NOMO-1 treated with DMSO at 0.1 percent for 48 hours (cell line): ENCODE data around the gene GUK1.

Experiments
- DNase-seq: peaks from one replicate; lab custom pipeline; 2025; ENCODE audit not compliant: unreplicated experiment; lab: John Stamatoyannopoulos, UW

GUK1 gene

DNA sequence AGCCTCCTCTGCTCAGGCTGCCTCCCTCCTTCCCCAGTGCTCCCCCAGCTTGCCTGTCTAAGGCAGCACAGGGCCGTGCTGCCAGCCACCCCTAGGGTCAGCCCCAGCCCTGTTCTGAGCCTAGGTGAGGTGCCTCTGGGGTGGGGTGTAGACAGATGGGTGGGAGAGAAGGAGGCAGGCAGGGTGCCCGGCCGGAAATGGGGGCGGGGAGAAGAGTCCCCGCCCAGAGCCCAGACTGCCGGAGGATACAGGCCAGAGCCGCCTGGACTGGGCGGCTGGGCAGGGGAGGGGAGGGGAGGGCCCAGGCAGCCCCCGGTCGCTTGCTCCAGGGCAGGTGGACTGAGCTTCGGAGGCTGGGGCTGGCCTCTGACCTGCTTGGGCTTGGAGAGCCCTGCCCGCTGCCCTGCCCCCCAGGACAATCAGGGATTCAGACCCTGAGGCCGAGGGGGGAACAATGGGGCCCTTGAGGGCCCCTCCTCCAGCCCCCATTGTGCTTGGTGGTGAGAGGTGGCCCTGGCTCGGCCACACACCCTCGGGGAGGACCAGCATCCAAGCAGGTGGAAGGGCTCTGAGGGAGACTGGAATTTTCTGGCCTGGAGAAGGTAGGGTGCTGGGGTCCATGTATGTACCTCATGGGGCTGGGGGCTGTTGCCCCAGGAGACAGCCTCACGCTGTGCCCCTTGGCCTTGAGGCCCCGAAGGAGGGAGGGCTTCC, 9.5 kb downstream of the GUK1 start, which contains the start of gene GJC2:
GJC2 (plus strand) TSS at position 525 of the 714 bp plus-strand sequence. CDS start 7,829 bp downstream, outside the sequence.
- DNase-seq = no peak

DNA sequence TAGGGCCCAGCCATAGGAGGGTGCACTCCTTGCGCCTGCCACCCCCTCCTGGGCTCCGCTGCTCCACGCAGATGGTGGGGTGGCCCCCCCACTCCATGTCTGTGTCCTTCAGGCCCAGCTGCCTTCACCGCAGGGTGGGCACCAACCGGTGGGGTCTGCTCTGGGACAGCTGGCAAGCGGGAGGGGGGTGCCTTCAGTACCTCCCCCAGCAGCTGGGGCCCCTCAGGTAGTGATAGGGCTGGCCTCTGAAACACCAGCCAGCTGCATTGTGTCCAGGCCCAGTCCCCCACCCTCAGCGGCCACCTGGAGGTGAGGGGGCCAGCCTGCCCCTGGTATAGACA, 10.0 kb downstream of the GUK1 start:
- no peak for DNase-seq

DNA sequence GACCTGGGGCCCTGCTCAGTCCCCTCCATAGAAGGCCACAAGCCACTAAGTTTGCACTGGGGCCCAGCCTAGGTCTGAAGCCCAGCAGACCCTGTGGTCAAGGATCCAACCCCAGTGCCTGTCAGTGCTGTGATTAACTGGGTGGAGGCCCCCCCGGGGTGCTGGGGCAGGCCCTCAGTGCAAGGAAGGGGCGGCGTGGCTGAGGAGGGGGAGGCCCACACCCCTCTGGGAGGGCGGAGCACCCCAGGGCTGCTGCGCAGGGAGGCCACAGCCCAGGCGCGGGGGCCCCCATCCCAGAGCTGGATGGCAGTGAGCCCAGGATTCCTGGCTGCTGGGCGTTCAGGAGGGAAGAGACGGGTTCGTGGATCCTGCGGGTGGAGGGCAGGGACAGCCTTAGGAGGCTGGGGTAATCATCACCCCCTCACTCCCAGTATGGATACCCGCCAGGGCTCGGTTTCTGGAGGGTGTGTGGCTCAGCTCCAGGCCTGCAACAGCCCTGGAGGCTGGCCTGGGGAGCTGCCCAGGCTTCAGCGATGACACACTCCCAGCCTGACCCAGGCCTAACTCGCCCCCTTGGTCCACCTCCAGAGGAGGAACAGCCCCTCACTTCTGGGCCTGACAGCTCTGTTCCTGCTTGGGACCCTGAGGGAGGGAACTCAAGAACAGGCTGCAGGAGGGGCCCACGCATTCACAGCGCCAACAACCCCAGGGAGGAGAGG, 10.5 kb downstream of the GUK1 start:
- no peak for DNase-seq

DNA sequence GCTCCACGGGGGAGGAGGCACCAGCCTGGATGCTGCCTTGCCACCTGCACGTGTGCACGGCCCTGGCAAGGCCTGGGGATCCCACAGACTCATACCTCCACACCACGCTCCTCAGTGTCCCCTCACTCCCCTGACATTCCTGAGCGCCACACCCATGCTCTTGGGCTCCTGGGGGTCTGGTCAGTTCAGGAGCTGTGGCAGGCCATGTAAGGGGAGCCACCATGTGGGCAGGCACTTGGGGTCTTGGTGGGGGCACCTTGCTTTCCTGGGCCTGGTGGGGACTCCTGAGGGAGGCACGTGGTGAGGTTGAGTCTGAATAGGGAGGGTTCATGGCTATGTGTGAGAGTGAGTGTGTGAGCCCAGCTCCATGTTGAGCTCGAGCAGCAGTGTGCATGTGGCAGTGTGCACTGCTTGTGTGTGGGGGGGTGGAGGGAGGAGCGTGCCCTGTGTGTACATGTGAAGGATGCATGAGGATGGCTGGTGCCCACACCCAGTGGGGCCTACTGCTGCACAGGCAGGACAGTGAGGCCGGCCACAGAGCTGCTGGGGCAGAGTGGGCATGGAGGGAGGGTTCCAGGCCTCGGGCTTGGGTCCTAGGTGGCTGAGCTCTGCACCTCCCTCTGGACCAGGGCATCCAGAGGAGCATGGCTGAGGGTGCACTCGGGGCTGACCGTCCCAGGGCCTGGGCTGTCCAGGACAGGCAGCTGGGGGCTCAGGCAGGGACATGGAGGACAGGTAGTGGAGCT, 11.3 kb downstream of the GUK1 start:
- no peak for DNase-seq

DNA sequence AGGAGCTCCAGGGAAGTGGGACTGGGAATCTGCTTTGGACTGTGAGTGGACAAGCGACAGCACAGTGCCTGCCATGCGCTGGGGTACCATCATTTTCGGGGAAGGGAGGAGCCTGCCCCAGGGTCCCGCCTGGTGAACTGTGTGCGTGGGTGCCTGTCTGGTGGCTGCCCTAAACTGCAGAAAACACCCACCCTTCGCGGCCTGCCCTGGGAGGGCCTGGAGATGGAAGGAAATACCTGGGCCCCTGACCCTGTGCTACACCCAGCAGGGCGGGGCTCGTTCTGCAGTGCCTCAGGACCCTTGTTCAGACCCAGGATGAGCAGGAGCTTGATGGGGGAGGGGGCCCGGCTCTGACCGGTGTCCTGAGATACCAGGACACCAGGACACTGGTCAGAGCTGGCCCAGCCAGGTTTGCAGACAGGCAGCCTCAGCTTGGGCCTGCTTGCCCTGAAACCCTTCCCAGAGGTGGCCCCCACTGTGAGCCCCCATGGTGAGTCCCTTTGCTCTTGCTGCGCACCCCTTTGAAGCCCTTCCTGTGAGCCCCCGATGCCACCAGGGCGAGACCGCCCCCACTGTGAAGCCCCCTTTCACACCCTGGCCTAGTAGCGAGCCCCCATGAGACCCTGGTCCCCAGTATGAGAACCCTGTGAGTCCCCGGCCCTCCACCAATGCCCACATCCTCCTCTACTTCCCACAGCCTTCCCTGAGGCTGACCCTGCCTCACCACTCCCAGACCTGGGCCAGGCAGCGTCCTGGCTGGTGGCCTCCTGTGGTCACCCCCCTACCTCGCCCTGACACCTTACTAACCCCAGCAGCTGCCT, 12.2 kb downstream of the GUK1 start:
- DNase-seq = no peak

DNA sequence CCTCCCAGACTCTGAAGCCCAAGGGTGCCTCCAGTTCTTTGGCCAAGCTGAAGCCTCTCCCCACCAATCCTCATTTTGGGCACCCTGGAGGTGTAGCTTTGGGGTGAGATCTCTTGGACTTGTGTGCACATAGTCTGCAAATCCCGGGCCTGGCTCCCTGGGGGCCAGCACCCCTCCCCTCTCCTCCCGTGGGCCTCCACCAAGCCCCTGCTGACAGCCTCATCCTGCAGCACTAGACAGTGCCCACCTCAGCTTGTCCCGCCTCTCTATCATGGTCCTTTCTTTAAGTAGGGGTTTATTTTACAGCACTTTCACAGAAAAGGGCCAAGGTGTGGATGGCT, 12.8 kb downstream of the GUK1 start:
- DNase-seq = no peak

DNA sequence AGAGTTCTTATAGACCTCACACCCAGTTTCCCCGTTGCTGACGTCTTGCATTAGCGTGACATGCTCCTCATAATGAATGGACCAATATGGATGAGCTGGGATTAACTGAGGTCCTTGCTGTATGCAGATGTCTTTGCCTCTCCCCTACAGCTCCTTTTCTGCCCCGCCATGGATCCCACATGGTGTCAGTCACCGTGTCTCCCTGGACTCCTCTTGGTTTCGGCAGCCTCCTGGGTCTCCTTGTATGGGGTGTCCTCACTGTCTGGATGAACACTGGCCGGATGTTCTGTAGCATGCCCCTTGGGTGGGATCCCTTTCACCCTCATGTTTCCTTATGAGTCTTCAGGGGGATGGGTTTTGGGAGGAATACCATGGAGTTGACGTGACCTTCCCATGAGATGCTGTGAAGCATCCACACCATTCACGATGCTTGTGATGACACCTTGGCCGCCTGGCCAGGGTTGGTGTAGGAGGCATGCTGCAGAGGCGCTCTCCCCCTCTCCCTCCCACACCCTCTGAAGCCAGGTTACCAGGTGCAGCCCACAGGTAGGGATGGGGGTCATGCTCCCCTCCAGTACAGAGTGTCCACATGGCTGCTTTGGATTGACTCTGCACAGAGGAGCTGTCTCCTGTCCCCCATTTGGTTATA, 14.1 kb downstream of the GUK1 start:
- DNase-seq = no peak

DNA sequence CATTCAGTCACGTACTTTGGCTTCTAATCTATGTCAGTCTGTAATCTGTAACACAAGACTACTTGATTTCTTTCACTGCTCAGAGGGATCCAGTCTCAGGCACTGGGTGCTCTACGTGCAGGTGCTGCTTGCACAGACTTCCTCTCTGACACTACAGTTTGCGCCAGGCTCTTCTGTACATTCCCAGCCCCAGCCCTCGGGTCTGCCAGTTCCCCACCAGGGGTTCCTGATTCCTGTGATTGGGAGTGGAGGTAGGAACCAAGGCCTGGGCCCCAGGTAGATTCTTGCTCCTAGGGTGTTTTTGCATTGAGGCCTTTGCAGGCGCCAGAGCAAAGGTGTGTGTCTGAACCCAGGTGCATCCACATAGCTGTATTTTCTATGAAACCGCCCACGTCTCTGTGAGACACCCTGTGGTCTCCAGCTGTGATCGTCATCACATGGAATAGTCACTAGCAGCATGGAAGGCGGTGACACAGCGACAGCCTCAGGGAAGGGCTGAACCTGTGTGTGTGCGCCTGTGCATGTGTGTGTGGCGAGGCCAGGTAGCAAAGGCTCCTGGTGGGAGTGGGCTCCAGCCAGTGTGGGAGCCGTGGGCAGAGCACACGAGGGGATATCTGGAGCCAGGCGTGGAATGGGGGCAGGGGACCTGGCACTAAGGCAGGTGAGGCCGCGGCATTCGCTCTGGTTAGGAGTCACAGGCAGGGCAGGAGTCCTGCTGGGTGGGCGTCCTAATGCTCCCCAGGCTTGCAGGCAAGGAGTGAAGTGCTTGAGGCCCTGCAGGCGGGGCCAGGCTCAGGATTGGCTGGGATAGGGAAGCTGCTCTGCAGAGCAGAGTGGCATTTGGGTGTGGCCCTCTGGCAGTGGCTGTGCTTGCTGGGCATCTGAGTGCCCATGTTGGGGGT, 14.8 kb downstream of the GUK1 start:
- DNase-seq = no peak

DNA sequence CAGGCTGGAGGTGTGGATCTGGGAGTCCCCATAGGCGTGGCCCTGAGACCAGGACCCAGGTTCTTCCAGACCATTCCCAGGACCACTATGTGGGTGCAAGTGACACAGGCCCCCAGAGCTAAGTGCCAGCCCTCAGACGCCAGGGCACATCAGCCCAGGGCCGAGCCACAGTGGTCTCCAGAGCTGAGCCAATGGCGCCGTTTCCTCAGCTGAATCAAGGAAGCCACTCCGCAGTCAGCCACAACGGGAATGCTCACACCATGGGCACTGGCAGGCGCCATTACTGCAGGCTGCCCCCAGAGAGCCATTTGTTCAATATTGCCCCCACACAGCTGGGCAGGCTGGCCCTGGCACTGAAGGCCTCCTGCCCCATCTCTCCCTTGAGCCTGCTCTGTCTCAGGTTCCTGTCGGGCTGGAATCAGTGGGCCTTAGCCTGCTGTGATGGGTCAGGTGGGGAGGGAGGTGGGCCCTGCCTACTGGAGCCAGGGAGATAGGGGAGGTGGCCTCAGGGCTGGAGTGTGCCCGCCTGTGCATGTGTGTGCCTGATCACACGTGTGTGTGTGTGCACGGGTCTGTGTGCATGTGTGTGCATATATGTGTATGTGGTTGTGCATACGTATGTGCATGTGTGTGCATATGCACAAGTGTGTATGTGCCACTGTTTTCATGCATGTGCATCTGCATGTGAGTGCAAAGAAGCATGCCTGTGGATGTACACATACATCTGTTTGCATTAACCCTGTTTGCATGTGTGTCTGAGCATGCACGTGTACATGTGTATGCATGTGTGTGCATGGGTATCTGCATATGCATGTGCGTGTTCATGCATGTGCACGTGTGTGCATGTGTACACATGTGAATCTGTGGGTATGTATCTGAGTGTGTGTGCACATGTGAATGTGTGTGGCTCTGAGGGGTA, 15.8 kb downstream of the GUK1 start:
- DNase-seq = no peak

DNA sequence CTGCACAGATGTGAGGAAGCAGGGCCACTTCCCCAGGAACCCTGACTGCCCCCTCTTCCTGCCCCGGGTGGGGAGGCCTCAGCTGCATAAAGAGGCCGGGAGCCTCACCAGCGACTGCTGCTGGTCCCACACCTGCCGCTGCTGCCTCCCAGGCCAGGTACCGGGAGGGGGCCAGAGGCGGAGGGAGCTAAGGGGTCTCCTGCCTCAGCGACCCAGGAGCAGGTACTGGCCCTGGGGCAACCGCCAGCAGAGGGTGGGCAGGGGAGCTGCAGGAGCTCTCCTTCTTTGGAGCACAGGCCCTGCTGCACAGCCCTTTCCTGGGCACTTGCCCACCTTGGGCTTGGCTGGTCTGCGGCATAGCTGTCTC, 16.4 kb downstream of the GUK1 start:
- no peak for DNase-seq

DNA sequence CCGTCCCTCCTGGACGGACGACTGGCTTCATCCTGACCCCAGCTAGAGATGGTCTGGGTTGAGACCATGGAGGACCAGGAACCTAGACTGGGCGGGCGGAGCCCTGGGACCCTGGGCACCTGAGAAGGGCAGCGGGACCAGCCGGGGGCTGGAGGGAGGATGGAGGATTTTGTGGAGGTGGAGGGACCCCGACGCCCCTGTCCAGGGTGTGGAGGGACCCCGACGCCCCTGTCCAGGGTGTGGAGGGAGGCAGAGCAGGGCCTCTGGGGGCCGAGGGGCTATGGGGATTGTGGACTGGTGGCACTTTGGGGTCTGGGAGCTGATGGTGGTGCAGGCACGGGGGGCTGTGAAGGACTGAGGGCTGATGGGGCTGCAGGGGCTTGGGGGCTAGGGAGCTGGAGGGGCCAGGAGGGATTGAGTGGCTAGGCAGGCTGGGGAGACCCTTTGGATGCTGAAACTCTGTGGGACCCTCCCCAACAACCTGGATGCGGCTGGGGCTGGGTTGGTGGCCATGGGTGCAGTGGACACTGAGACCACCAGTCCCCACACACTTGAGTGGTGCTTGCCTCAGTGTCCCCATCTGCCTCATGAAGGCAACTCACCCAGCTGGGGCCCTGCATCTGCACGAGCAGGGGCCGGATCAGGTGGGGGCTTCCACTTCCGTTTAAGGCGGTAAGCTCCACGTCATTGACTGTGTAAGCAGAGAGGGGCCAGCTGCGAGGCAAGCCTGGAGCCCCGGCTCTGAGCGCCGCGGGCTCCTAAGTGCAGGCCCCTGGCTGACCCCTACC, 17.1 kb downstream of the GUK1 start:
- DNase-seq = no peak

DNA sequence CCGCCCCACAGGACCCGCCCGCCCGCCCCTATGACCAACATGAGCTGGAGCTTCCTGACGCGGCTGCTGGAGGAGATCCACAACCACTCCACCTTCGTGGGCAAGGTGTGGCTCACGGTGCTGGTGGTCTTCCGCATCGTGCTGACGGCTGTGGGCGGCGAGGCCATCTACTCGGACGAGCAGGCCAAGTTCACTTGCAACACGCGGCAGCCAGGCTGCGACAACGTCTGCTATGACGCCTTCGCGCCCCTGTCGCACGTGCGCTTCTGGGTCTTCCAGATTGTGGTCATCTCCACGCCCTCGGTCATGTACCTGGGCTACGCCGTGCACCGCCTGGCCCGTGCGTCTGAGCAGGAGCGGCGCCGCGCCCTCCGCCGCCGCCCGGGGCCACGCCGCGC, 17.6 kb downstream of the GUK1 start:
- no peak for DNase-seq

DNA sequence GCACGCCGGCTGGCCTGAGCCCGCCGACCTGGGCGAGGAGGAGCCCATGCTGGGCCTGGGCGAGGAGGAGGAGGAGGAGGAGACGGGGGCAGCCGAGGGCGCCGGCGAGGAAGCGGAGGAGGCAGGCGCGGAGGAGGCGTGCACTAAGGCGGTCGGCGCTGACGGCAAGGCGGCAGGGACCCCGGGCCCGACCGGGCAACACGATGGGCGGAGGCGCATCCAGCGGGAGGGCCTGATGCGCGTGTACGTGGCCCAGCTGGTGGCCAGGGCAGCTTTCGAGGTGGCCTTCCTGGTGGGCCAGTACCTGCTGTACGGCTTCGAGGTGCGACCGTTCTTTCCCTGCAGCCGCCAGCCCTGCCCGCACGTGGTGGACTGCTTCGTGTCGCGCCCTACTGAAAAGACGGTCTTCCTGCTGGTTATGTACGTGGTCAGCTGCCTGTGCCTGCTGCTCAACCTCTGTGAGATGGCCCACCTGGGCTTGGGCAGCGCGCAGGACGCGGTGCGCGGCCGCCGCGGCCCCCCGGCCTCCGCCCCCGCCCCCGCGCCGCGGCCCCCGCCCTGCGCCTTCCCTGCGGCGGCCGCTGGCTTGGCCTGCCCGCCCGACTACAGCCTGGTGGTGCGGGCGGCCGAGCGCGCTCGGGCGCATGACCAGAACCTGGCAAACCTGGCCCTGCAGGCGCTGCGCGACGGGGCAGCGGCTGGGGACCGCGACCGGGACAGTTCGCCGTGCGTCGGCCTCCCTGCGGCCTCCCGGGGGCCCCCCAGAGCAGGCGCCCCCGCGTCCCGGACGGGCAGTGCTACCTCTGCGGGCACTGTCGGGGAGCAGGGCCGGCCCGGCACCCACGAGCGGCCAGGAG, 18.3 kb downstream of the GUK1 start:
- no peak for DNase-seq

DNA sequence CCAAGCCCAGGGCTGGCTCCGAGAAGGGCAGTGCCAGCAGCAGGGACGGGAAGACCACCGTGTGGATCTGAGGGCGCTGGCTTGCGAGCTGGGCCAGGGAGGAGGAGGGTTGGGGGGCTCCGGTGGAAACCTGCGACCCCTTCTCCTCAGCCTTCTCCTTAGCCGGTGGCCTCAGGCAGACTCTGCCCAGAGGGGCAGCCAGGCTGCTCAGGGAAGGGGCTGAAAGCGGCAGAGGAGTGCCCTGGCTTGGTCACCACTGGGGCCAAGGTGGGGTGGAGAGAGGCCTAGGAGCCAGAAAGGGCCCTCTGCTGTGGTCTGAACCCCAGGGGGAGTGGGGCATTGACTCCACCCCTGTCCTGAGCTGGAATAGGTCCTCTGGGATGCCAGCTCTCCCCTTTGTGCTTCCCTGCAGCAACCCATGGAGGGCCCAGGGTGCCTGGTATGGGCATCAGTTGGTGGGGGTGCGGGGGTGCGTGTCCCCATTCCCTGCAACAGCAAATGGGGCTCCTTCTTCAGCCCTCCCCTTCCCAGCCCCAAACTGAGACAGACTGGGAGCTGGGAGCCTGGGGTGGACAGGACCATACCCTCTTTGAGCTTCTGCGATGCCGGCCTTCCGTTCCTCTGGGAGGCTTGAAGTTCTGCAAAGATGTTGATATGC, 19.1 kb downstream of the GUK1 start:
- no peak for DNase-seq

DNA sequence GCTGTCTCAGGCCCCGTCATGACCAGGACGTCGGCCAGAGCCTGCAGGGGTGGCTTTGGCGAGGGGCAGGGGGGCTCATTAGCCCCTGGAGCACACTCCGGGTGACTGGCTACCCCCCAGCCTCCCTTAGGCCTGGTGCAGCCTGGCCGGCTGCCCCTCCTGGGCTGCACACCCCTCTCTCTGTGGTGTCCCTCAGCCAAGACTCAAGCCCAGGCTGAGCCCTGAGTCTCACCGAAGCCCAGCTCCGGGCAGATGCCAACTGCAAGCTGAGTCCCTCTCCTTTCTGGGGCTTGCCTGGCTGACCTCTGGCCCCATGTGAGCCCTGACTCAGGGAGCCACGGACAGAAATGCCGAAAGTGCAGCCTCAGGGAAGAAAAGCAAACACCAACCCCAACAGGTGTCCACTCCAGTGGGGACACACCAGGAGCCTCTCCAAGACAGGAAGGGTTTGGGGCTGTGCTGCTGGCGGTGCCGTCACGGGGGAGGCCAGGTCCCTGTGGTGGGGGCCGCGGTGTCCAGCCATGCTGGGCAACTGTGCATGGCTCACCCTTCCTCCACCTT, 20.2 kb downstream of the GUK1 start:
- no peak for DNase-seq

DNA sequence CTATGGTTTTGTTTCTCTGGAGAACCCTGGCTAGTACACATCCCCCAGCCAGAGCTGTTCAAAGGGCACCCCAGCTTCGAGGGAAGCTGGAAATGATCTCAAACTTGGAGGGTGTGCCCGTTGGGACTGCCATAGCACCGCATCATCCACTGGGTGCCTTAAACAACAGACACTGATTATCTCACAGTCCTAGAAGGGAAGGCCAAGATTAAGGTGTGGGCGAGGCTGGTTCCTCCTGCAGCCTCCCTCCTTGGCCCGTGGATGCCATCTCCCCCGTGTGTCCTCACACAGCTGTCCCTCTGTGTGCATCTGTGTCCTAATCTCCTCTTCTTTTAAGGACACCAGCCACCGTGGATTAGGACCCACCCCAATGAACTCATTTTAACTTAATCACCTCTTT, 21.3 kb downstream of the GUK1 start:
- no peak for DNase-seq
